GM15510 (cell line): ENCODE data around the gene NFKBIB.

ENCODE experiments used
- POLR2A ChIP-seq: IDR thresholded peaks from 3 replicates; pipeline ENCODE4 v1.6.1; 2011; ENCODE audit warnings: borderline replicate concordance; ENCODE audit not compliant: insufficient read length; ENCODE audit errors: extremely low read depth

NFKBIB gene

GRCh38 chr19:38869836-38870607 lies 29.7 kb upstream of the NFKBIB start:
- TF ChIP-seq POLR2A, result peak; percentile 32

- no peak for TF ChIP-seq POLR2A
These were observed 29.2 kb upstream of the NFKBIB start for GRCh38 chr19:38870612-38871011.

- TF ChIP-seq POLR2A, result no peak
These were observed 23.9 kb upstream of the NFKBIB start for GRCh38 chr19:38875656-38876395.

- TF ChIP-seq POLR2A, result peak; percentile 76
These were observed 21.8 kb upstream of the NFKBIB start, which contains the start of gene RINL for GRCh38 chr19:38877781-38878574. RINL (minus strand) TSS chr19:38878275; CDS start chr19:38876742, 1,533 bp downstream.

- TF ChIP-seq POLR2A, result no peak
These were observed 21.0 kb upstream of the NFKBIB start for GRCh38 chr19:38878575-38879399.

GRCh38 chr19:38879400-38879751 lies 20.4 kb upstream of the NFKBIB start:
- no peak for TF ChIP-seq POLR2A

GRCh38 chr19:38880076-38880881 lies 19.5 kb upstream of the NFKBIB start:
- TF ChIP-seq POLR2A, result no peak

- TF ChIP-seq POLR2A, result no peak
These were observed 18.7 kb upstream of the NFKBIB start for GRCh38 chr19:38880882-38881609.

GRCh38 chr19:38883286-38883685 lies 16.5 kb upstream of the NFKBIB start:
- no peak for TF ChIP-seq POLR2A

GRCh38 chr19:38888876-38889275 lies 10.9 kb upstream of the NFKBIB start:
- no peak for TF ChIP-seq POLR2A

- no peak for TF ChIP-seq POLR2A
These were observed 10.0 kb upstream of the NFKBIB start for GRCh38 chr19:38889803-38890202.

- TF ChIP-seq POLR2A, result no peak
These were observed 9.1 kb upstream of the NFKBIB start for GRCh38 chr19:38890686-38891085.

GRCh38 chr19:38891771-38892170 lies 8.0 kb upstream of the NFKBIB start:
- TF ChIP-seq POLR2A, result no peak
